HCT116 (cell line): Measurements from ENCODE around the gene CR2. TPM values are rescaled to one million over a fixed set of nuclear protein-coding genes. Genes with fewer than 3 reads are reported as not detected.

Source experiments
- ATAC-seq: fragments of 200-7000 bp; cut with Tn5 transposase; 2 replicates; pipeline ENCODE4 v1.9.1; 2020; ENCODE audit warnings: mild to moderate bottlenecking, moderate library complexity
- BruUV-seq: library from RNA; stranded (reverse); fragments of 400-500 nt; replicated peaks from 2 replicates; lab custom pipeline; 2021; lab: Mats Ljungman, UMichigan
- CTCF ChIA-PET: fragments of 300-600 bp; sonication (Branson Sonifier 250); formaldehyde crosslinking; loops from one replicate; lab custom pipeline; 2021; ENCODE audit warnings: antibody characterized with exemption; lab: Charles Lee
- POLR2A ChIA-PET: fragments of 300-600, 350-600 bp; sonication (Branson Sonifier 250); formaldehyde crosslinking; loops from one replicate; lab custom pipeline; 2021; ENCODE audit warnings: antibody characterized with exemption; lab: Charles Lee
- RAD21 ChIA-PET, 2 experiments: fragments of 300-600 bp; sonication (Branson Sonifier 250); formaldehyde crosslinking; loops; one replicate each; lab custom pipeline; 2023; ENCODE audit warnings: low total read pairs in 2 of 2; ENCODE audit not compliant: uncharacterized antibody in 2 of 2, unreplicated experiment in 2 of 2, low non-redundant PET in 1 of 2; lab: Charles Lee
- DNase-seq: peaks from one replicate; pipeline ENCODE4 v3.0.0-alpha.2; 2010; ENCODE audit warnings: low read depth, low spot score
- H2AFZ ChIP-seq: fragments of 200-600 bp; shearing (Covaris generic), sonication (generic); 2 replicates; pipeline ENCODE4 v1.6.1; 2017; ENCODE audit warnings: low read depth, mixed run types, mixed read lengths, antibody characterized with exemption, low read length; ENCODE audit not compliant: poor library complexity, severe bottlenecking
- H3K27ac ChIP-seq: 2 replicates; pipeline ENCODE4 v1.5.1; 2012; ENCODE audit warnings: low read depth, low read length
- H3K27me3 ChIP-seq: fragments of 200-600 bp; sonication (generic); 2 replicates; pipeline ENCODE4 v1.6.1; 2016; ENCODE audit warnings: mixed run types, low read length, mixed read lengths; ENCODE audit not compliant: insufficient read depth
- H3K36me3 ChIP-seq, 2 experiments: fragments of 200-500 bp in 1 of 2; fragments of 200-600 bp in 1 of 2; sonication (Bioruptor generic) in 1 of 2; sonication (generic) in 1 of 2; 2 replicates each; pipeline versions ENCODE4 v1.5.1 to v1.6.1; 2014 to 2016; ENCODE audit warnings: low read length in 2 of 2, inconsistent platforms in 1 of 2, mixed read lengths in 1 of 2, mixed run types in 1 of 2; ENCODE audit not compliant: insufficient read depth in 2 of 2, control insufficient read depth in 1 of 2
- H3K4me1 ChIP-seq, 2 experiments: fragments of 200-600 bp in 1 of 2; sonication (generic) in 1 of 2; 2 replicates each; pipeline versions ENCODE4 v1.5.1 to v1.6.1; 2012 to 2017; ENCODE audit warnings: low read length in 2 of 2, inconsistent platforms in 1 of 2, mild to moderate bottlenecking in 1 of 2, mixed read lengths in 1 of 2, mixed run types in 1 of 2, moderate library complexity in 1 of 2; ENCODE audit not compliant: insufficient read depth in 2 of 2, control insufficient read depth in 1 of 2
- H3K4me2 ChIP-seq: fragments of 200-600 bp; sonication (generic); 2 replicates; pipeline ENCODE4 v1.6.1; 2017; ENCODE audit warnings: mixed run types, low read length, mixed read lengths
- H3K4me3 ChIP-seq, 2 experiments: fragments of 200-600 bp in 1 of 2; sonication (generic) in 1 of 2; replicated peaks in 1 of 2; 2 replicates each; pipeline ENCODE4 v1.5.1; 2011 to 2016; ENCODE audit warnings: low read length in 2 of 2, control low read depth in 1 of 2, low read depth in 1 of 2, mild to moderate bottlenecking in 1 of 2, mixed read lengths in 1 of 2, mixed run types in 1 of 2
- H3K79me2 ChIP-seq: fragments of 200-600 bp; sonication (generic); 2 replicates; pipeline ENCODE4 v1.6.1; 2017; ENCODE audit warnings: mild to moderate bottlenecking, mixed run types, low read length, moderate library complexity, mixed read lengths; ENCODE audit not compliant: insufficient read depth
- H3K9ac ChIP-seq: fragments of 200-600 bp; sonication (generic); 2 replicates; pipeline ENCODE4 v1.6.1; 2016; ENCODE audit warnings: low read length, mixed read lengths
- H3K9me2 ChIP-seq: fragments of 200-600 bp; sonication (generic), shearing (Covaris generic); 2 replicates; pipeline ENCODE4 v1.6.1; 2017; ENCODE audit warnings: mixed run types, mild to moderate bottlenecking, moderate library complexity; ENCODE audit not compliant: insufficient read depth
- H3K9me3 ChIP-seq, 2 experiments: fragments of 200-500 bp in 1 of 2; fragments of 200-600 bp in 1 of 2; sonication (Bioruptor generic) in 1 of 2; sonication (generic) in 1 of 2; 2 replicates each; pipeline ENCODE4 v1.6.1; 2014 to 2017; ENCODE audit warnings: low read length in 2 of 2, mixed read lengths in 2 of 2, inconsistent platforms in 1 of 2, low read depth in 1 of 2, mild to moderate bottlenecking in 1 of 2, mixed run types in 1 of 2, moderate library complexity in 1 of 2; ENCODE audit not compliant: control insufficient read depth in 1 of 2, insufficient read depth in 1 of 2
- H4K20me1 ChIP-seq: fragments of 200-600 bp; sonication (generic), shearing (Covaris generic); 2 replicates; pipeline ENCODE4 v1.6.1; 2017; ENCODE audit warnings: mixed run types, mild to moderate bottlenecking, moderate library complexity; ENCODE audit not compliant: insufficient read depth
- CBX3 ChIP-seq: IDR thresholded peaks from 2 replicates; pipeline ENCODE4 v1.6.1; 2012; ENCODE audit warnings: low read depth
- CEBPB ChIP-seq: IDR thresholded peaks from 2 replicates; pipeline ENCODE4 v1.6.1; 2012; ENCODE audit warnings: low read depth
- CTCF ChIP-seq, 3 experiments: fragments of 200-600 bp in 1 of 3; sonication (generic) in 1 of 3; IDR thresholded peaks in 2 of 3; conservative IDR thresholded peaks in 1 of 3; 2 replicates each; pipeline ENCODE4 v1.5.1; 2012 to 2017; ENCODE audit warnings: low read depth in 2 of 3, low read length in 2 of 3, antibody characterized with exemption in 1 of 3, borderline replicate concordance in 1 of 3, control low read depth in 1 of 3, mild to moderate bottlenecking in 1 of 3, mixed read lengths in 1 of 3, mixed run types in 1 of 3, moderate library complexity in 1 of 3; ENCODE audit not compliant: insufficient read depth in 1 of 3
- EGR1 ChIP-seq: IDR thresholded peaks from 2 replicates; pipeline ENCODE4 v1.6.1; 2012; ENCODE audit warnings: low read depth
- ELF1 ChIP-seq: IDR thresholded peaks from 2 replicates; pipeline ENCODE4 v1.6.1; 2012; ENCODE audit warnings: low read depth, borderline replicate concordance
- FOSL1 ChIP-seq: IDR thresholded peaks from 2 replicates; pipeline ENCODE4 v1.6.1; 2012; ENCODE audit warnings: low read depth
- JUND ChIP-seq: IDR thresholded peaks from 2 replicates; pipeline ENCODE4 v1.6.1; 2012
- SP1 ChIP-seq: IDR thresholded peaks from 2 replicates; pipeline ENCODE4 v1.6.1; 2012; ENCODE audit warnings: low read depth
- SRF ChIP-seq: IDR thresholded peaks from 2 replicates; pipeline ENCODE4 v1.6.1; 2012; ENCODE audit warnings: low read depth
- TCF7L2 ChIP-seq: IDR thresholded peaks from 2 replicates; pipeline ENCODE4 v1.7.0; 2011; ENCODE audit warnings: borderline replicate concordance, inconsistent platforms; ENCODE audit not compliant: insufficient read depth, insufficient read length; ENCODE audit errors: extremely low read depth
- YY1 ChIP-seq: IDR thresholded peaks from 2 replicates; pipeline ENCODE4 v1.6.1; 2011; ENCODE audit warnings: low read length, low read depth, moderate library complexity, mild to moderate bottlenecking; ENCODE audit not compliant: insufficient replicate concordance; ENCODE audit errors: extremely low read depth
- ZFX ChIP-seq: fragments of 450-650 bp; IDR thresholded peaks from 2 replicates; pipeline ENCODE4 v1.6.1; 2017
- ZNF274 ChIP-seq: fragments of 200-500 bp; sonication (Bioruptor generic); IDR thresholded peaks from 2 replicates; pipeline ENCODE4 v1.6.1; 2014; ENCODE audit warnings: mild to moderate bottlenecking, low read depth, low read length, inconsistent platforms
- intact Hi-C: fragments of 100-400 bp; cut with micrococcal nuclease; formaldehyde crosslinking; loops from 2 replicates; pipeline ENCODE4 v1.10.0; 2022
- total RNA-seq: library from RNA; stranded (reverse); gene quantifications from one replicate; pipeline ENCODE4 v1.2.1, GENCODE V29; 2021; ENCODE audit not compliant: unreplicated experiment
- TF ChIP-seq, protein P1 (sequence below): IDR thresholded peaks from 2 replicates; pipeline ENCODE4 v1.6.1; 2011; ENCODE audit warnings: mild to moderate bottlenecking, low read length, moderate library complexity; ENCODE audit not compliant: insufficient replicate concordance; ENCODE audit errors: extremely low read depth
- TF ChIP-seq, protein P2 (sequence below): IDR thresholded peaks from 2 replicates; pipeline ENCODE4 v1.6.1; 2012; ENCODE audit warnings: low read depth

Gene CR2
- total RNA-seq, 1 experiment from 2014 or later: 4.0 TPM

DNA sequence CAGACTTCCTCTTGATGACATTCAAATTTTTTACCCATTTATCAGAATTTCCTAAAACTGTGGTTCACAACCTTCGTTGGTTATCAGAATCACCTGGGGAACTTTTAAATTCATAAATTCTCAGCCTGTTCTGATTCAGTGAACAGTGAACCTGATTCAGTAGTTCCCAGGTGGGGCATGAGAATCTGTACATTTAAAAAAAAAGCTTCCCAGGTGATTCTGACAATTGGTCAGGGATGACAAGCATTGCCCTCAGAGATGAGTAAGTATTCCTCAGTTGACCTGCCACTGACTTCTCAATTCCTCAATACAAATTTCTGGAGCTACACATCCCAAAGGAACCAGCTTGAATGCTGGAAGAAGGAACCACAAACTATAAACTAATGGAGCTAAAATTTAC is 23.5 kb upstream of the CR2 start:
- CTCF ChIA-PET: no interaction called here
- no peaks in the 10 kb centered on the region for H3K27me3 ChIP-seq
- intact Hi-C loops: no loop called here
- no peak overlapping the region for H3K4me2 ChIP-seq
- H3K27ac ChIP-seq: no peak overlapping the region
- no peak overlapping the region for H3K9ac ChIP-seq
- no peaks in the 10 kb centered on the region for H3K9me3 ChIP-seq
- H3K4me3 ChIP-seq: no peak overlapping the region
- BruUV-seq: no TSS peak
- TF ChIP-seq TCF7L2: no peak
- TF ChIP-seq JUND: no peak
- no peak for TF ChIP-seq CBX3
- no peak for TF ChIP-seq EGR1
- TF ChIP-seq CTCF (IDR thresholded peaks at IDR 0.05 in 2 of 3, conservative IDR thresholded peaks at IDR 0.05 in 1 of 3; ENCODE audit: borderline replicate concordance in 1 of 3, insufficient read depth in 1 of 3, low read depth in 2 of 3, low read length in 2 of 3): no peak
- no peaks in the 10 kb centered on the region for H3K9me2 ChIP-seq
- H3K36me3 ChIP-seq: no peaks in the 10 kb centered on the region
- H2AFZ ChIP-seq: no peak overlapping the region
- DNase-seq (no peak), ATAC-seq (no peak)
- RAD21 ChIA-PET: no interaction called here
- no peaks in the 10 kb centered on the region for H3K4me1 ChIP-seq
- H4K20me1 ChIP-seq: no peaks in the 10 kb centered on the region
- POLR2A ChIA-PET: no interaction called here
- no peaks in the 10 kb centered on the region for H3K79me2 ChIP-seq

- H3K9me2 ChIP-seq: no peaks in the 10 kb centered on the region
- H3K27ac ChIP-seq: no peak overlapping the region
- no peaks in the 10 kb centered on the region for H4K20me1 ChIP-seq
- H3K36me3 ChIP-seq: no peaks in the 10 kb centered on the region
- no peak for ATAC-seq
- no peak for DNase-seq
- H3K4me1 ChIP-seq: no peaks in the 10 kb centered on the region
- intact Hi-C loops: no loop called here
- no peaks in the 10 kb centered on the region for H3K79me2 ChIP-seq
- ChIA-PET POLR2A (no interaction called here), CTCF (interaction anchor here (1.2 kb wide), 1 partner anchor 27 kb away, joined by 3 read pairs; no protein-coding TSS in a partner anchor), RAD21 (no interaction called here)
- BruUV-seq: no TSS peak
- H3K27me3 ChIP-seq: no peaks in the 10 kb centered on the region
- H3K9me3 ChIP-seq: no peaks in the 10 kb centered on the region
- no peak overlapping the region for H3K4me2 ChIP-seq
- H3K4me3 ChIP-seq: no peak overlapping the region
- H2AFZ ChIP-seq: no peak overlapping the region
- H3K9ac ChIP-seq: no peak overlapping the region
- no peak for TF ChIP-seq FOSL1
- TF ChIP-seq, protein P1, sequence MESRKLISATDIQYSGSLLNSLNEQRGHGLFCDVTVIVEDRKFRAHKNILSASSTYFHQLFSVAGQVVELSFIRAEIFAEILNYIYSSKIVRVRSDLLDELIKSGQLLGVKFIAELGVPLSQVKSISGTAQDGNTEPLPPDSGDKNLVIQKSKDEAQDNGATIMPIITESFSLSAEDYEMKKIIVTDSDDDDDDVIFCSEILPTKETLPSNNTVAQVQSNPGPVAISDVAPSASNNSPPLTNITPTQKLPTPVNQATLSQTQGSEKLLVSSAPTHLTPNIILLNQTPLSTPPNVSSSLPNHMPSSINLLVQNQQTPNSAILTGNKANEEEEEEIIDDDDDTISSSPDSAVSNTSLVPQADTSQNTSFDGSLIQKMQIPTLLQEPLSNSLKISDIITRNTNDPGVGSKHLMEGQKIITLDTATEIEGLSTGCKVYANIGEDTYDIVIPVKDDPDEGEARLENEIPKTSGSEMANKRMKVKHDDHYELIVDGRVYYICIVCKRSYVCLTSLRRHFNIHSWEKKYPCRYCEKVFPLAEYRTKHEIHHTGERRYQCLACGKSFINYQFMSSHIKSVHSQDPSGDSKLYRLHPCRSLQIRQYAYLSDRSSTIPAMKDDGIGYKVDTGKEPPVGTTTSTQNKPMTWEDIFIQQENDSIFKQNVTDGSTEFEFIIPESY: no peak
- TF ChIP-seq ZFX: no peak
- TF ChIP-seq CEBPB: no peak
- no peak for TF ChIP-seq SP1
- no peak for TF ChIP-seq YY1
- no peak for TF ChIP-seq ZNF274
- TF ChIP-seq, protein P2, sequence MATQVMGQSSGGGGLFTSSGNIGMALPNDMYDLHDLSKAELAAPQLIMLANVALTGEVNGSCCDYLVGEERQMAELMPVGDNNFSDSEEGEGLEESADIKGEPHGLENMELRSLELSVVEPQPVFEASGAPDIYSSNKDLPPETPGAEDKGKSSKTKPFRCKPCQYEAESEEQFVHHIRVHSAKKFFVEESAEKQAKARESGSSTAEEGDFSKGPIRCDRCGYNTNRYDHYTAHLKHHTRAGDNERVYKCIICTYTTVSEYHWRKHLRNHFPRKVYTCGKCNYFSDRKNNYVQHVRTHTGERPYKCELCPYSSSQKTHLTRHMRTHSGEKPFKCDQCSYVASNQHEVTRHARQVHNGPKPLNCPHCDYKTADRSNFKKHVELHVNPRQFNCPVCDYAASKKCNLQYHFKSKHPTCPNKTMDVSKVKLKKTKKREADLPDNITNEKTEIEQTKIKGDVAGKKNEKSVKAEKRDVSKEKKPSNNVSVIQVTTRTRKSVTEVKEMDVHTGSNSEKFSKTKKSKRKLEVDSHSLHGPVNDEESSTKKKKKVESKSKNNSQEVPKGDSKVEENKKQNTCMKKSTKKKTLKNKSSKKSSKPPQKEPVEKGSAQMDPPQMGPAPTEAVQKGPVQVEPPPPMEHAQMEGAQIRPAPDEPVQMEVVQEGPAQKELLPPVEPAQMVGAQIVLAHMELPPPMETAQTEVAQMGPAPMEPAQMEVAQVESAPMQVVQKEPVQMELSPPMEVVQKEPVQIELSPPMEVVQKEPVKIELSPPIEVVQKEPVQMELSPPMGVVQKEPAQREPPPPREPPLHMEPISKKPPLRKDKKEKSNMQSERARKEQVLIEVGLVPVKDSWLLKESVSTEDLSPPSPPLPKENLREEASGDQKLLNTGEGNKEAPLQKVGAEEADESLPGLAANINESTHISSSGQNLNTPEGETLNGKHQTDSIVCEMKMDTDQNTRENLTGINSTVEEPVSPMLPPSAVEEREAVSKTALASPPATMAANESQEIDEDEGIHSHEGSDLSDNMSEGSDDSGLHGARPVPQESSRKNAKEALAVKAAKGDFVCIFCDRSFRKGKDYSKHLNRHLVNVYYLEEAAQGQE: no peak
- TF ChIP-seq ELF1: no peak
- no peak for TF ChIP-seq SRF
Observed at GRCh38 chr1:207431508-207431907, 22.6 kb upstream of the CR2 start.
